HepG2 (cell line): Measurements from ENCODE around the gene TRIO. TPM values are rescaled to one million over a fixed set of nuclear protein-coding genes. Genes with fewer than 3 reads are reported as not detected.

ENCODE experiments used
- ATAC-seq: fragments of 200-7000 bp; cut with Tn5 transposase; 3 replicates; pipeline ENCODE4 v1.9.1; 2020; ENCODE audit warnings: mild to moderate bottlenecking, moderate library complexity
- BruUV-seq: library from RNA; stranded (reverse); fragments of 400-500 nt; replicated peaks from 2 replicates; lab custom pipeline; 2021; lab: Mats Ljungman, UMichigan
- CTCF ChIA-PET: fragments of 300-600 bp; formaldehyde crosslinking; extraction: SDS; loops from one replicate; lab custom pipeline; 2021; ENCODE audit warnings: low total read pairs, inconsistent platforms, low intra/inter-chr PET ratio; lab: Yijun Ruan, JAX
- POLR2A ChIA-PET: fragments of 350-600 bp; sonication (Branson Sonifier 250); formaldehyde crosslinking; loops from one replicate; lab custom pipeline; 2020; ENCODE audit warnings: antibody characterized with exemption, inconsistent platforms; lab: Yijun Ruan, JAX
- DNase-seq: peaks from one replicate; pipeline ENCODE4 v3.0.0-alpha.2; 2015; ENCODE audit warnings: low spot score
- FAIRE-seq: peaks from 3 replicates; lab custom pipeline; 2011; peaks lifted over from hg19 to GRCh38; lab: Jason Lieb, UNC
- H2AFZ ChIP-seq: one replicate; pipeline ENCODE4 v1.6.1; 2011; ENCODE audit warnings: low read length, inconsistent platforms
- H3K27ac ChIP-seq: fragments of 300-600 bp; 3 replicates; pipeline ENCODE4 v1.8.0; 2011; ENCODE audit warnings: mixed run types, mild to moderate bottlenecking, mixed read lengths, low read length, inconsistent platforms; ENCODE audit not compliant: insufficient read depth; ENCODE audit errors: extremely low read length
- H3K27me3 ChIP-seq, 2 experiments: fragments of 200-600 bp in 1 of 2; 2 replicates in 1 of 2; 3 replicates in 1 of 2; pipeline versions ENCODE4 v1.6.0 to v1.8.0; 2011; ENCODE audit warnings: low read length in 2 of 2, mild to moderate bottlenecking in 2 of 2, moderate library complexity in 2 of 2, inconsistent platforms in 1 of 2; ENCODE audit not compliant: insufficient read depth in 2 of 2, control insufficient read depth in 1 of 2
- H3K36me3 ChIP-seq, 2 experiments: fragments of 200-600 bp in 1 of 2; replicated peaks in 1 of 2; 2 replicates in 1 of 2; 3 replicates in 1 of 2; pipeline versions ENCODE4 v1.5.1 to v1.8.0; 2011; ENCODE audit warnings: low read length in 2 of 2, inconsistent platforms in 1 of 2; ENCODE audit not compliant: insufficient read depth in 2 of 2, control insufficient read depth in 1 of 2
- H3K4me1 ChIP-seq: 2 replicates; pipeline ENCODE4 v1.5.1; 2012; ENCODE audit warnings: low read length, inconsistent platforms; ENCODE audit not compliant: insufficient read depth
- H3K4me2 ChIP-seq: 2 replicates; pipeline ENCODE4 v1.6.0; 2011; ENCODE audit warnings: low read depth, low read length, inconsistent platforms
- H3K4me3 ChIP-seq, 3 experiments: fragments of 200-600 bp in 1 of 3; sonication (generic), shearing (Covaris generic) in 1 of 3; replicated peaks in 1 of 3; 2 replicates each; pipeline ENCODE4 v1.5.1; 2011 to 2016; ENCODE audit warnings: low read length in 3 of 3, inconsistent platforms in 2 of 3, low read depth in 2 of 3, mild to moderate bottlenecking in 2 of 3, control low read depth in 1 of 3, mixed read lengths in 1 of 3; ENCODE audit not compliant: insufficient read depth in 1 of 3
- H3K79me2 ChIP-seq: one replicate; pipeline ENCODE4 v1.6.1; 2011; ENCODE audit warnings: low read length, inconsistent platforms; ENCODE audit not compliant: insufficient read depth
- H3K9ac ChIP-seq: 2 replicates; pipeline ENCODE4 v1.6.0; 2011; ENCODE audit warnings: mild to moderate bottlenecking, low read depth, low read length, inconsistent platforms; ENCODE audit not compliant: insufficient read depth
- H3K9me3 ChIP-seq: 2 replicates; pipeline ENCODE4 v1.5.1; 2012; ENCODE audit warnings: mild to moderate bottlenecking, low read length
- H4K20me1 ChIP-seq: 2 replicates; pipeline ENCODE4 v1.6.0; 2011; ENCODE audit warnings: inconsistent platforms, mild to moderate bottlenecking, low read length, moderate library complexity; ENCODE audit not compliant: insufficient read depth
- CREM ChIP-seq, 2 experiments: sonication (generic) in 1 of 2; formaldehyde crosslinking in 1 of 2; IDR thresholded peaks; 2 replicates each; pipeline versions ENCODE4 v1.4.0 to v1.6.1; 2016 to 2020; ENCODE audit warnings: antibody characterized with exemption in 1 of 2, mild to moderate bottlenecking in 1 of 2, missing genetic modification reagents in 1 of 2
- GTF2F1 ChIP-seq: fragments of 150-350 bp; IDR thresholded peaks from 2 replicates; pipeline ENCODE4 v1.6.1; 2014; ENCODE audit warnings: low read length
- HNRNPK ChIP-seq: fragments of 200-400 bp; formaldehyde crosslinking; IDR thresholded peaks from 2 replicates; pipeline ENCODE4 v1.6.1; 2018; ENCODE audit warnings: low read length, low read depth, moderate library complexity, mild to moderate bottlenecking; ENCODE audit not compliant: poor library complexity, severe bottlenecking
- HOXA9 ChIP-seq: sonication (generic); formaldehyde crosslinking; IDR thresholded peaks from 2 replicates; pipeline ENCODE4 v1.8.1; 2022; ENCODE audit warnings: missing genetic modification reagents, mild to moderate bottlenecking, moderate library complexity, borderline replicate concordance
- MED8 ChIP-seq: sonication (generic); formaldehyde crosslinking; IDR thresholded peaks from 2 replicates; pipeline ENCODE4 v1.8.1; 2023; ENCODE audit warnings: mild to moderate bottlenecking, missing genetic modification reagents; ENCODE audit not compliant: insufficient replicate concordance
- MEIS2 ChIP-seq: sonication (generic); formaldehyde crosslinking; IDR thresholded peaks from 2 replicates; pipeline ENCODE4 v1.9.0; 2021; ENCODE audit warnings: mild to moderate bottlenecking, missing genetic modification reagents
- MZF1 ChIP-seq: sonication (generic); formaldehyde crosslinking; IDR thresholded peaks from 2 replicates; pipeline ENCODE4 v1.8.1; 2023; ENCODE audit warnings: mild to moderate bottlenecking, missing genetic modification reagents, borderline replicate concordance
- ONECUT2 ChIP-seq: sonication (generic); formaldehyde crosslinking; IDR thresholded peaks from 2 replicates; pipeline ENCODE4 v1.4.0; 2020; ENCODE audit warnings: missing genetic modification reagents
- RFX5 ChIP-seq: IDR thresholded peaks from 2 replicates; pipeline ENCODE4 v1.6.1; 2011; ENCODE audit warnings: low read depth, low read length, improper control_type of control experiment
- ZBTB4 ChIP-seq: sonication (generic); formaldehyde crosslinking; IDR thresholded peaks from 2 replicates; pipeline ENCODE4 v1.4.0; 2020; ENCODE audit warnings: missing genetic modification reagents, mild to moderate bottlenecking, borderline replicate concordance
- ZNF432 ChIP-seq: sonication (generic); formaldehyde crosslinking; IDR thresholded peaks from 2 replicates; pipeline ENCODE4 v1.5.0; 2020; ENCODE audit warnings: missing genetic modification reagents, mild to moderate bottlenecking, borderline replicate concordance
- ZUFSP ChIP-seq: sonication (generic); formaldehyde crosslinking; IDR thresholded peaks from 2 replicates; pipeline ENCODE4 v1.9.0; 2021; ENCODE audit warnings: missing genetic modification reagents, mild to moderate bottlenecking, borderline replicate concordance
- WGBS: methylation state at CpG from one replicate; pipeline ENCODE4 v1.1.6; 2017; ENCODE audit warnings: low lambda C conversion rate; 5-methylcytosine and 5-hydroxymethylcytosine counted together
- in situ Hi-C: cut with HindIII; loops from 2 replicates; pipeline ENCODE4 v1.10.0; 2017; ENCODE audit warnings: low pct_unique_long_range_greater_than_20kb; ENCODE audit not compliant: extremely low pct_ligation_motif_present
- intact Hi-C: fragments of 100-400 bp; cut with micrococcal nuclease; formaldehyde crosslinking; loops from one replicate; pipeline ENCODE4 v1.10.0; 2022; ENCODE audit not compliant: unreplicated experiment
- polyA plus RNA-seq, 8 experiments: library from polyadenylated mRNA; depleted of rRNA in 3 of 8; stranded (reverse) in 7 of 8; unstranded in 1 of 8; fragments of >200 nt; fragmentation: Illumina TruSeq in 4 of 8; extraction: Trizol in 4 of 8; gene quantifications; 2 replicates each; pipeline versions ENCODE4 v1.2.1 to v1.2.3, GENCODE V29; 2011 to 2016; ENCODE audit warnings: low read depth in 4 of 8, missing spikeins in 1 of 8, mixed read lengths in 1 of 8; ENCODE audit not compliant: insufficient read depth in 1 of 8
- total RNA-seq, 5 experiments: library from RNA; depleted of rRNA; stranded (reverse); fragments of >200 nt; fragmentation: Illumina TruSeq; extraction: Trizol; gene quantifications; 2 replicates each; pipeline ENCODE4 v1.2.3, GENCODE V29; 2016; ENCODE audit warnings: low read depth in 1 of 5

TRIO gene
- total and polyA plus RNA-seq, 2 of the 13 experiments (the other 11 are each of a cell fraction or from before 2014, with no cell fraction given): 45.2 to 45.9 TPM

GRCh38 chr5:14097998-14098471 lies 45.1 kb upstream of the TRIO start:
- intact Hi-C loops: no loop called here
- no peaks in the 10 kb centered on the region for H4K20me1 ChIP-seq
- BruUV-seq: no TSS peak
- H3K27ac ChIP-seq: no peak overlapping the region
- H2AFZ ChIP-seq: no peak overlapping the region
- in situ Hi-C loops: no loop called here
- H3K9me3 ChIP-seq: no peaks in the 10 kb centered on the region
- no peaks in the 10 kb centered on the region for H3K36me3 ChIP-seq
- ChIA-PET CTCF (no interaction called here), POLR2A (no interaction called here)
- no peaks in the 10 kb centered on the region for H3K79me2 ChIP-seq
- ATAC-seq: no peak
- DNase-seq: no peak
- FAIRE-seq: no peak
- peaks cover 0 to 5% of the 10 kb centered on the region in 2 experiments; a peak in 1 of 5 replicates for H3K27me3 ChIP-seq
- H3K9ac ChIP-seq: no peak overlapping the region
- H3K4me1 ChIP-seq: no peaks in the 10 kb centered on the region
- H3K4me3 ChIP-seq: no peak overlapping the region
- WGBS: 3% methylated on average over 1 of the region's 1 CpG
- no peak overlapping the region for H3K4me2 ChIP-seq
- TF ChIP-seq MZF1 (CRISPR knock-in tag): no peak
- no peak for TF ChIP-seq GTF2F1
- no peak for TF ChIP-seq ZBTB4
- TF ChIP-seq ZNF432: no peak
- no peak for TF ChIP-seq MEIS2
- no peak for TF ChIP-seq MED8 (CRISPR knock-in tag)
- TF ChIP-seq ZUFSP (CRISPR knock-in tag): no peak
- TF ChIP-seq HNRNPK: no peak
- no peak for TF ChIP-seq HOXA9 (CRISPR knock-in tag)
- no peak for TF ChIP-seq RFX5
- TF ChIP-seq CREM (IDR thresholded peaks at IDR 0.05): no peak
- no peak for TF ChIP-seq CREM (CRISPR knock-in tag; IDR thresholded peaks at IDR 0.05)
- TF ChIP-seq ONECUT2 (CRISPR knock-in tag): no peak
